ENCODE results near the gene TNS3.

The TNS3 gene

GRCh38 chr7:47420122-47420780 is 161.7 kb downstream of the TNS3 start:
- POLR2A ChIA-PET, result no interaction called here
- no peak for DNase-seq (ENCODE audit: extremely low spot score)

GRCh38 chr7:47419471-47419870 is 162.4 kb downstream of the TNS3 start:
- POLR2A ChIA-PET, result no interaction called here
- CTCF ChIA-PET, result no interaction called here
- DNase-seq (ENCODE audit: extremely low spot score), result no peak
- TF ChIP-seq CTCF (IDR thresholded peaks at IDR 0.05; ENCODE audit: control extremely low read depth, extremely low read depth, low read depth, missing control alignments), result no peak

More at GRCh38 chr7:47420122-47420780, 161.7 kb downstream of the TNS3 start:
- TF ChIP-seq CTCF (IDR thresholded peaks at IDR 0.05; ENCODE audit: control extremely low read depth, extremely low read depth, low read depth, missing control alignments), result no peak
- CTCF ChIA-PET, result no interaction called here

- CTCF ChIA-PET, result interaction anchor here (1.1 to 1.4 kb wide), 2 partner anchors 10 to 165 kb away, joined by 3 to 5 read pairs; no protein-coding TSS in a partner anchor
- TF ChIP-seq CTCF (IDR thresholded peaks at IDR 0.05; ENCODE audit: control extremely low read depth, extremely low read depth, low read depth, missing control alignments), result no peak
- DNase-seq (ENCODE audit: extremely low spot score), result no peak
- POLR2A ChIA-PET, result no interaction called here
Observed at GRCh38 chr7:47418601-47419309, 163.2 kb downstream of the TNS3 start.

- DNase-seq (ENCODE audit: extremely low spot score), result no peak
- ChIA-PET CTCF (no interaction called here), POLR2A (no interaction called here)
- TF ChIP-seq CTCF (IDR thresholded peaks at IDR 0.05; ENCODE audit: control extremely low read depth, extremely low read depth, low read depth, missing control alignments), result no peak
Observed at GRCh38 chr7:47416492-47417480, 165.1 kb downstream of the TNS3 start.

GRCh38 chr7:47415318-47416212 is 166.3 kb downstream of the TNS3 start:
- no peak for TF ChIP-seq CTCF (IDR thresholded peaks at IDR 0.05; ENCODE audit: control extremely low read depth, extremely low read depth, low read depth, missing control alignments)
- ChIA-PET CTCF (no interaction called here), POLR2A (no interaction called here)
- no peak for DNase-seq (ENCODE audit: extremely low spot score)

Measured in GM10248 (cell line).